Natural killer cell (primary cell): ENCODE measurements around the gene SYCP2. TPM values are rescaled to one million over a fixed set of nuclear protein-coding genes. Genes with fewer than 3 reads are reported as not detected.

Source experiments
- ATAC-seq, 3 donors: fragments of 150-1000 bp in 2 of 3; fragments of 200-7000 bp in 1 of 3; cut with Tn5 transposase; 1 replicate in 1 of 3; 2 replicates in 2 of 3; pipeline ENCODE4 v1.10.0; 2021; ENCODE audit warnings: mild to moderate bottlenecking in 2 of 3, moderate library complexity in 2 of 3
- DNase-seq, 2 donors: peaks; one replicate each; pipeline versions ENCODE4 v3.0.0 to v3.0.0-alpha.2; 2013 to 2021; ENCODE audit warnings: mixed read lengths in 1 of 2
- H3K27ac ChIP-seq: one replicate; pipeline ENCODE4 v1.5.1; 2013; ENCODE audit warnings: mild to moderate bottlenecking, low read length
- H3K27me3 ChIP-seq: one replicate; pipeline ENCODE4 v1.6.1; 2013; ENCODE audit warnings: low read length; ENCODE audit not compliant: control insufficient read depth, insufficient read depth
- H3K36me3 ChIP-seq: one replicate; pipeline ENCODE4 v1.6.1; 2013; ENCODE audit warnings: low read length; ENCODE audit not compliant: control insufficient read depth, insufficient read depth
- H3K4me1 ChIP-seq: one replicate; pipeline ENCODE4 v1.6.1; 2013; ENCODE audit warnings: low read length; ENCODE audit not compliant: control insufficient read depth, insufficient read depth
- H3K4me3 ChIP-seq: one replicate; pipeline ENCODE4 v1.5.1; 2013; ENCODE audit warnings: low read length
- H3K9me3 ChIP-seq: one replicate; pipeline ENCODE4 v1.6.1; 2013; ENCODE audit warnings: low read length; ENCODE audit not compliant: control insufficient read depth, insufficient read depth
- H3K27ac Mint-ChIP-seq, 2 donors: one replicate each; pipeline ENCODE4 v1.8.0; 2022; ENCODE audit warnings: mild to moderate bottlenecking in 2 of 2, mixed read lengths in 2 of 2, moderate library complexity in 1 of 2
- H3K27me3 Mint-ChIP-seq, 2 donors: one replicate each; pipeline ENCODE4 v1.8.0; 2022; ENCODE audit warnings: low read depth in 2 of 2, mixed read lengths in 2 of 2
- H3K36me3 Mint-ChIP-seq: one replicate; pipeline ENCODE4 v1.8.0; 2022; ENCODE audit warnings: mixed read lengths
- H3K4me1 Mint-ChIP-seq, 2 donors: one replicate each; pipeline ENCODE4 v1.8.0; 2022; ENCODE audit warnings: mixed read lengths in 2 of 2
- H3K4me3 Mint-ChIP-seq: one replicate; pipeline ENCODE4 v1.8.0; 2022; ENCODE audit warnings: mild to moderate bottlenecking, moderate library complexity, mixed read lengths
- H3K9me3 Mint-ChIP-seq, 2 donors: one replicate each; pipeline ENCODE4 v1.8.0; 2022; ENCODE audit warnings: mixed read lengths in 2 of 2
- WGBS: methylation state at CpG from one replicate; pipeline ENCODE4 v1.1.7; 2013; ENCODE audit warnings: missing lambda C conversion rate; ENCODE audit not compliant: insufficient coverage; 5-methylcytosine and 5-hydroxymethylcytosine counted together
- intact Hi-C: fragments of 100-400 bp; cut with micrococcal nuclease; formaldehyde crosslinking; loops from one replicate; pipeline ENCODE4 v1.14.2; 2022
- total RNA-seq, 4 donors: library from RNA; stranded (reverse); fragments of 120-200 nt in 1 of 4; gene quantifications; one replicate each; pipeline versions ENCODE4 v1.2.3 to v1.2.4, GENCODE V29; 2013 to 2022
- TF ChIP-seq, protein P1 (sequence below): fragments of 200-600 bp; IDR thresholded peaks from one replicate; pipeline ENCODE4 v1.8.0; 2022; ENCODE audit warnings: antibody characterized with exemption

SYCP2 gene
- total RNA-seq, 3 donors from 2014 or later (not counting 1 experiment from before 2014, with no cell fraction given): 5.9 to 8.6 (median 7.0) TPM

DNA sequence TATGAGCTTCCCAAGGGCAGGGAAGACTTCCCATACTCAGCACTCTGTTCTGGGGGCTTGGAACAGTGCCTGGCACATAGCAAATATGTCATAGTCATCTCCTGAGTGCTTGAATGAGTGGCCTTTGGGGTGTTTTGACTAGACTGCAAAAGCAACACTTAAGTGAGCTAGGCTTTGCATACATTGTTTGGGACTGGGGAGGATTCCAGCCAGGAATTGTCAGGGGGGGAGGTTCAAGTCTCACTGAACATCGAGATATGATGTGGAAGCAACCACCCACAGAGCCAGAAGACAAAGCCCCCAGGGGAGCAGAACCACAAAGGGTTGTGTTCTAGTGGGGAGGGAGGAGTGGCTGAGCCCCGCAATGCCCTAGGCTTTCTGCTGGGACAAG, 98.4 kb downstream of the SYCP2 start:
- intact Hi-C loops: no loop called here
- no peaks in the 10 kb centered on the region for H3K9me3 Mint-ChIP-seq
- Histone ChIP-seq H3K4me1 (no peaks in the 10 kb centered on the region), H3K36me3 (no peaks in the 10 kb centered on the region), H3K27me3 (no peaks in the 10 kb centered on the region), H3K9me3 (no peaks in the 10 kb centered on the region), H3K4me3 (no peak overlapping the region), H3K27ac (no peak overlapping the region)
- peaks cover 21 to 51% of the 10 kb centered on the region in 2 donors for H3K27me3 Mint-ChIP-seq
- no peaks in the 10 kb centered on the region for H3K36me3 Mint-ChIP-seq
- ATAC-seq: no peak
- TF ChIP-seq, protein P1, sequence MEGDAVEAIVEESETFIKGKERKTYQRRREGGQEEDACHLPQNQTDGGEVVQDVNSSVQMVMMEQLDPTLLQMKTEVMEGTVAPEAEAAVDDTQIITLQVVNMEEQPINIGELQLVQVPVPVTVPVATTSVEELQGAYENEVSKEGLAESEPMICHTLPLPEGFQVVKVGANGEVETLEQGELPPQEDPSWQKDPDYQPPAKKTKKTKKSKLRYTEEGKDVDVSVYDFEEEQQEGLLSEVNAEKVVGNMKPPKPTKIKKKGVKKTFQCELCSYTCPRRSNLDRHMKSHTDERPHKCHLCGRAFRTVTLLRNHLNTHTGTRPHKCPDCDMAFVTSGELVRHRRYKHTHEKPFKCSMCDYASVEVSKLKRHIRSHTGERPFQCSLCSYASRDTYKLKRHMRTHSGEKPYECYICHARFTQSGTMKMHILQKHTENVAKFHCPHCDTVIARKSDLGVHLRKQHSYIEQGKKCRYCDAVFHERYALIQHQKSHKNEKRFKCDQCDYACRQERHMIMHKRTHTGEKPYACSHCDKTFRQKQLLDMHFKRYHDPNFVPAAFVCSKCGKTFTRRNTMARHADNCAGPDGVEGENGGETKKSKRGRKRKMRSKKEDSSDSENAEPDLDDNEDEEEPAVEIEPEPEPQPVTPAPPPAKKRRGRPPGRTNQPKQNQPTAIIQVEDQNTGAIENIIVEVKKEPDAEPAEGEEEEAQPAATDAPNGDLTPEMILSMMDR: no peak
- WGBS: 81% methylated on average over 2 of the region's 2 CpGs
- H3K27ac Mint-ChIP-seq: no peak overlapping the region
- peaks cover 0 to 5% of the 10 kb centered on the region in 2 donors for H3K4me1 Mint-ChIP-seq
- no peak overlapping the region for H3K4me3 Mint-ChIP-seq
- DNase-seq: no peak

DNA sequence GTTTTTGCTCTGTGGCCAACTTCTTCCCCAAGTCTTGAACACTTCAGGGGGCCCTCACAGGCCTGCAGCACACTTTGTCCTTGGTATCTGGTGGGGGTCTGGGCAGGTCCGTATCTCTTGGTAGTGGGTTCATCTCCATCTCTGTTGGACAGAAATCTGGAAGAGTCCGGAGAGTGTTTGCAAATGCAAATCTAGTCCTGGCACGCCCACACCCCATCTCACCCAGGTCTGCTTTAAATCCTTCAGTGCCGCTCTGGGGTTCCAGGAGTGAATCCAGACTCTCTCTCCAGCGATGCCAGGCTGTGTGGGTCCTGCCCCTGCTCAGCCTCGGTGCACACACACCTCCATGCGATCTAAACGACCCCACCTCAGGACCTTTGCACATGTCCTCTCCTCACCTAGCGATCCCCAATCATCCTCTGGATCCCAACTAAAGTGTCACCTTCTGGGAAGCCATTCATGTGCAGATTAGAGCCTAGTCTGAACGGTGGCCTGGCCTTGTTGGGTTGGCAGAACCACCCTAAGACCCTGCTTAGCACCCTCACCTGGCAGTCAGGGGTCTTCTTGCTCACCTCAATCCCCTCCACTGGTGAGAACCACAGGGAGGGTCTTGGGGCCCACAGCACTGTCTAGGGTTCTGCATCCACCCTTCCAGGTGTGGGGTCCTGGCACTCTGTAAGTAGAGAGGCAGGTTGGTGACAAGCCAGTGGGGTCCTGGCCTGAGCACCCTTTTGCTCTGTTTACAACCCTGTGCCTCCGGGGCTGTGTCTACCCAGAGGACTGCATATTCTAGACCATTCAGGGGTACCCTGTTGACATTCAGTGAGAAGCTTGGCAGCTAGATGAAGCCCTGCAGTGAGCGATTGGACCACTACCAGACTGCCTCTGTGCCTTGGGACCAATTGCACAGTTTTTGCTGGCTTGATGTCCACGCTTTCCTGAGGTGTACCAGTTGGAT, 100.8 kb downstream of the SYCP2 start:
- Mint-ChIP-seq H3K4me3 (no peak overlapping the region), H3K27ac (no peak overlapping the region), H3K9me3 (no peaks in the 10 kb centered on the region), H3K27me3 (peaks cover 21 to 33% of the 10 kb centered on the region in 2 donors), H3K36me3 (no peaks in the 10 kb centered on the region), H3K4me1 (peaks cover 0 to 5% of the 10 kb centered on the region in 2 donors)
- Histone ChIP-seq H3K4me1 (no peaks in the 10 kb centered on the region), H3K27me3 (no peaks in the 10 kb centered on the region), H3K9me3 (no peaks in the 10 kb centered on the region), H3K4me3 (no peak overlapping the region), H3K36me3 (no peaks in the 10 kb centered on the region), H3K27ac (no peak overlapping the region)
- no peak for ATAC-seq
- WGBS: 82% methylated on average over 13 of the region's 13 CpGs
- intact Hi-C loops: no loop called here
- TF ChIP-seq, protein P1: no peak
- no peak for DNase-seq

DNA sequence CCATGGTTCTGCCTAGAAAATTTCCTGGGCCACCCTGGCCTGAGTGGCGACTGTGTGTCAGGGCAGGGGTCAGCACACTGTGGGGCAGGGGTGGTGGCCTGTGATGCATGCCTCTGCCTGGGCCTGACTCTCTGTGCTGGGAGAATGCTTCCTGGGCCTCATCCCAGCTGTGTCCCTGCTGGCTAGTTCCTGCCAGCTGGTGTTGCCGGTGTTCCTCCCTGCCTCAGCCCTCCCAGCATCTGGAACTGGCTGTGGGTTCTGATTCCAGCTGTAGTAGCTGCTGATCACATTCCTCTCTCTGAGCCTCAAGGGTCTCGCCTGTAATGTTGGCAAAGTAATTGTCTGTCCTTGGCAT, 101.5 kb downstream of the SYCP2 start:
- intact Hi-C loops: no loop called here
- DNase-seq (no peak), ATAC-seq (no peak)
- H3K27me3 ChIP-seq: no peaks in the 10 kb centered on the region
- Mint-ChIP-seq H3K36me3 (no peaks in the 10 kb centered on the region), H3K9me3 (no peaks in the 10 kb centered on the region), H3K4me3 (no peak overlapping the region), H3K4me1 (peaks cover 0 to 5% of the 10 kb centered on the region in 2 donors), H3K27me3 (peaks cover 19 to 26% of the 10 kb centered on the region in 2 donors), H3K27ac (no peak overlapping the region)
- TF ChIP-seq, protein P1: no peak
- no peak overlapping the region for H3K27ac ChIP-seq
- no peak overlapping the region for H3K4me3 ChIP-seq
- no peaks in the 10 kb centered on the region for H3K4me1 ChIP-seq
- no peaks in the 10 kb centered on the region for H3K36me3 ChIP-seq
- WGBS: 77% methylated on average over 3 of the region's 3 CpGs
- H3K9me3 ChIP-seq: no peaks in the 10 kb centered on the region
